ENCODE measurements around the gene FAM111A.

GRCh38 chr11:59173964-59174663, 31.5 kb downstream of the FAM111A start:
- TF ChIP-seq, protein P1, sequence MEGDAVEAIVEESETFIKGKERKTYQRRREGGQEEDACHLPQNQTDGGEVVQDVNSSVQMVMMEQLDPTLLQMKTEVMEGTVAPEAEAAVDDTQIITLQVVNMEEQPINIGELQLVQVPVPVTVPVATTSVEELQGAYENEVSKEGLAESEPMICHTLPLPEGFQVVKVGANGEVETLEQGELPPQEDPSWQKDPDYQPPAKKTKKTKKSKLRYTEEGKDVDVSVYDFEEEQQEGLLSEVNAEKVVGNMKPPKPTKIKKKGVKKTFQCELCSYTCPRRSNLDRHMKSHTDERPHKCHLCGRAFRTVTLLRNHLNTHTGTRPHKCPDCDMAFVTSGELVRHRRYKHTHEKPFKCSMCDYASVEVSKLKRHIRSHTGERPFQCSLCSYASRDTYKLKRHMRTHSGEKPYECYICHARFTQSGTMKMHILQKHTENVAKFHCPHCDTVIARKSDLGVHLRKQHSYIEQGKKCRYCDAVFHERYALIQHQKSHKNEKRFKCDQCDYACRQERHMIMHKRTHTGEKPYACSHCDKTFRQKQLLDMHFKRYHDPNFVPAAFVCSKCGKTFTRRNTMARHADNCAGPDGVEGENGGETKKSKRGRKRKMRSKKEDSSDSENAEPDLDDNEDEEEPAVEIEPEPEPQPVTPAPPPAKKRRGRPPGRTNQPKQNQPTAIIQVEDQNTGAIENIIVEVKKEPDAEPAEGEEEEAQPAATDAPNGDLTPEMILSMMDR (IDR thresholded peaks at IDR 0.05): no peak
- TF ChIP-seq POLR2A (IDR thresholded peaks at IDR 0.05): peak; percentile 42

Data from right lobe of liver (tissue), 4 donors.